Kidney (tissue), 14 donors: ENCODE measurements around the gene CCL3. TPM values are rescaled to one million over a fixed set of nuclear protein-coding genes. Genes with fewer than 3 reads are reported as not detected.
"Not testable (repeated sequence)": the region's sequence is repeated elsewhere in the genome, so short reads cannot be mapped to it uniquely, and the experiment has no call there.

Experiments
- DNase-seq, 5 donors: peaks; one replicate each; pipeline ENCODE4 v3.0.0-alpha.2; 2013 to 2020
- FAIRE-seq: peaks from 2 replicates; lab custom pipeline; 2012; peaks lifted over from hg19 to GRCh38; lab: Jason Lieb, UNC
- H3K27ac ChIP-seq, 2 donors: one replicate each; pipeline ENCODE4 v1.7.0; 2013; ENCODE audit warnings: low read depth in 2 of 2, low read length in 2 of 2, inconsistent platforms in 1 of 2
- H3K27me3 ChIP-seq: one replicate; pipeline ENCODE4 v1.7.1; 2013; ENCODE audit warnings: low read length, inconsistent platforms; ENCODE audit not compliant: control insufficient read depth, insufficient read depth
- H3K36me3 ChIP-seq, 3 donors: one replicate each; pipeline versions ENCODE4 v1.7.0 to v1.7.1; 2013; ENCODE audit warnings: low read length in 3 of 3, control low read depth in 1 of 3, inconsistent platforms in 1 of 3; ENCODE audit not compliant: insufficient read depth in 3 of 3, control insufficient read depth in 2 of 3
- H3K4me1 ChIP-seq, 3 donors: one replicate each; pipeline versions ENCODE4 v1.7.0 to v1.7.1; 2013; ENCODE audit warnings: low read length in 3 of 3, inconsistent platforms in 1 of 3, low read depth in 1 of 3; ENCODE audit not compliant: control insufficient read depth in 2 of 3, insufficient read depth in 2 of 3
- H3K4me3 ChIP-seq, 3 donors: one replicate each; pipeline versions ENCODE4 v1.7.0 to v1.8.1; 2013; ENCODE audit warnings: low read length in 3 of 3, control low read depth in 1 of 3, inconsistent platforms in 1 of 3
- H3K9ac ChIP-seq, 3 donors: one replicate each; pipeline versions ENCODE4 v1.7.0 to v1.7.1; 2013; ENCODE audit warnings: low read length in 3 of 3, control low read depth in 1 of 3, inconsistent platforms in 1 of 3
- H3K9me3 ChIP-seq, 3 donors: one replicate each; pipeline versions ENCODE4 v1.7.0 to v1.7.1; 2013; ENCODE audit warnings: low read length in 3 of 3, control low read depth in 1 of 3, inconsistent platforms in 1 of 3; ENCODE audit not compliant: control insufficient read depth in 2 of 3, insufficient read depth in 1 of 3
- CTCF ChIP-seq: IDR thresholded peaks from 3 replicates; pipeline ENCODE4 v1.5.1; 2012; ENCODE audit warnings: mild to moderate bottlenecking, moderate library complexity, borderline replicate concordance; ENCODE audit not compliant: insufficient read depth; ENCODE audit errors: extremely low read depth
- intact Hi-C: fragments of 100-400 bp; cut with DNase I; formaldehyde crosslinking; loops from one replicate; pipeline ENCODE4 v1.11.1; 2022
- polyA plus RNA-seq: library from polyadenylated mRNA; stranded (reverse); fragments of 350-450 nt; fragmentation: Illumina TruSeq; extraction: RNeasy Lipid Tissue Mini Kit (QIAGEN cat#74804); gene quantifications from one replicate; pipeline ENCODE4 v1.2.3, GENCODE V29; 2014; ENCODE audit warnings: low read depth, low replicate concordance; ENCODE audit not compliant: insufficient read depth
- total RNA-seq: library from RNA; stranded (reverse); fragmentation: NEBNext Ultra II Directional; extraction: Animal tissue kit (Norgen Biotek cat#: 25700); gene quantifications from one replicate; pipeline ENCODE4 v1.2.1, GENCODE V29; 2021
- donor health status: control.
- donor health status: control.
- donor health status: control.
- donor health status: control.
- donor health status: control.
- donor health status: DM: yes; HTN: yes; CAD: no.
- donor health status: Normal renal cell carcinoma (clear cell type).

Gene CCL3
- total and polyA plus RNA-seq, 2 donors from 2014 or later, result 4.2 to 6.6 TPM

- FAIRE-seq, result no peak
- Histone ChIP-seq H3K9ac (no peak overlapping the region), H3K27ac (no peak overlapping the region), H3K9me3 (peaks cover 0 to 13% (median 7%) of the 10 kb centered on the region in 3 donors), H3K4me3 (no peak overlapping the region), H3K4me1 (no peaks in the 10 kb centered on the region), H3K36me3 (no peaks in the 10 kb centered on the region), H3K27me3 (no peaks in the 10 kb centered on the region)
- DNase-seq, result no peak
- intact Hi-C loops, result no loop called here
- no peak for TF ChIP-seq CTCF
Observed at GRCh38 chr17:36124879-36125824, 35.2 kb upstream of the CCL3 start.

GRCh38 chr17:36123431-36123830, 33.5 kb upstream of the CCL3 start:
- DNase-seq (no peak), FAIRE-seq (no peak)
- Histone ChIP-seq H3K9me3 (peaks cover 0 to 13% (median 7%) of the 10 kb centered on the region in 3 donors), H3K27me3 (no peaks in the 10 kb centered on the region), H3K36me3 (no peaks in the 10 kb centered on the region), H3K9ac (no peak overlapping the region), H3K4me1 (no peaks in the 10 kb centered on the region), H3K27ac (no peak overlapping the region), H3K4me3 (no peak overlapping the region)
- intact Hi-C loops, result no loop called here
- no peak for TF ChIP-seq CTCF

GRCh38 chr17:36121099-36121498, 31.2 kb upstream of the CCL3 start:
- DNase-seq, H3K36me3 ChIP-seq, H3K4me3 ChIP-seq, H3K27me3 ChIP-seq, intact Hi-C loops, H3K27ac ChIP-seq, FAIRE-seq, H3K9ac ChIP-seq, H3K4me1 ChIP-seq: not testable (repeated sequence)
- peaks cover 0 to 13% (median 7%) of the 10 kb centered on the region in 3 donors for H3K9me3 ChIP-seq

GRCh38 chr17:36120221-36120620, 30.3 kb upstream of the CCL3 start:
- DNase-seq (no peak), FAIRE-seq (no peak)
- Histone ChIP-seq H3K4me3 (no peak overlapping the region), H3K9ac (no peak overlapping the region), H3K27me3 (no peaks in the 10 kb centered on the region), H3K9me3 (peaks cover 0 to 5% (median under 1%) of the 10 kb centered on the region in 3 donors), H3K27ac (no peak overlapping the region), H3K4me1 (no peaks in the 10 kb centered on the region), H3K36me3 (no peaks in the 10 kb centered on the region)
- intact Hi-C loops, result no loop called here
- TF ChIP-seq CTCF, result no peak
